H1 (cell line): Measurements from ENCODE around the gene TSPEAR. TPM values are rescaled to one million over a fixed set of nuclear protein-coding genes. Genes with fewer than 3 reads are reported as not detected.
A peak's percentile ranks its signal among the peaks of the same experiment; 100 is the strongest.

Source experiments
- CTCF ChIA-PET: fragments of 300-600 bp; sonication (Branson Sonifier 250); formaldehyde crosslinking; loops from one replicate; lab custom pipeline; 2021; ENCODE audit not compliant: partially characterized antibody; lab: Charles Lee
- POLR2A ChIA-PET: fragments of 300-600 bp; sonication (Branson Sonifier 250); formaldehyde crosslinking; loops from one replicate; lab custom pipeline; 2021; ENCODE audit warnings: inconsistent platforms; ENCODE audit not compliant: partially characterized antibody; lab: Charles Lee
- DNase-seq, 2 experiments: peaks; one replicate each; pipeline versions ENCODE4 v3.0.0 to v3.0.0-alpha.2; 2010 to 2022; ENCODE audit warnings: low spot score in 2 of 2, low read depth in 1 of 2, mixed read lengths in 1 of 2
- FAIRE-seq: peaks from 2 replicates; lab custom pipeline; 2011; peaks lifted over from hg19 to GRCh38; lab: Jason Lieb, UNC
- H2AFZ ChIP-seq: 2 replicates; pipeline ENCODE4 v1.8.1; 2012; ENCODE audit warnings: low read length, inconsistent platforms
- H2AK5ac ChIP-seq: 2 replicates; pipeline ENCODE4 v1.6.1; 2013; ENCODE audit warnings: low read depth, low read length
- H2BK120ac ChIP-seq: replicated peaks from 2 replicates; pipeline ENCODE3; 2013; ENCODE audit warnings: low read depth, low read length, inconsistent platforms
- H2BK12ac ChIP-seq: 2 replicates; pipeline ENCODE4 v1.6.1; 2013; ENCODE audit warnings: low read depth, low read length
- H2BK15ac ChIP-seq: 2 replicates; pipeline ENCODE4 v1.6.1; 2013; ENCODE audit warnings: low read length
- H2BK20ac ChIP-seq: 2 replicates; pipeline ENCODE4 v1.6.1; 2013; ENCODE audit warnings: low read length
- H2BK5ac ChIP-seq: 2 replicates; pipeline ENCODE4 v1.6.1; 2013; ENCODE audit warnings: low read depth, low read length
- H3K14ac ChIP-seq: 2 replicates; pipeline ENCODE4 v1.6.1; 2013; ENCODE audit warnings: inconsistent platforms; ENCODE audit not compliant: insufficient read length
- H3K18ac ChIP-seq: 2 replicates; pipeline ENCODE4 v1.6.1; 2013; ENCODE audit warnings: low read length; ENCODE audit errors: extremely low read depth
- H3K23ac ChIP-seq: 2 replicates; pipeline ENCODE4 v1.6.1; 2013; ENCODE audit warnings: inconsistent platforms; ENCODE audit not compliant: insufficient read length
- H3K23me2 ChIP-seq: 2 replicates; pipeline ENCODE4 v1.6.1; 2013; ENCODE audit warnings: low read depth, low read length
- H3K27ac ChIP-seq: 2 replicates; pipeline ENCODE4 v1.6.1; 2011; ENCODE audit warnings: low read depth, low read length, inconsistent platforms
- H3K27me3 ChIP-seq, 4 experiments: replicated peaks in 1 of 4; 1 replicate in 1 of 4; 2 replicates in 3 of 4; pipeline versions ENCODE4 v1.6.1 to v1.8.1; 2011 to 2013; ENCODE audit warnings: low read length in 3 of 4, mild to moderate bottlenecking in 3 of 4, inconsistent platforms in 2 of 4, mixed read lengths in 2 of 4, moderate library complexity in 1 of 4; ENCODE audit not compliant: control insufficient read depth in 3 of 4, insufficient read depth in 3 of 4; ENCODE audit errors: extremely low read depth in 1 of 4
- H3K36me3 ChIP-seq, 4 experiments: 2 replicates each; pipeline versions ENCODE4 v1.6.1 to v1.8.1; 2011 to 2013; ENCODE audit warnings: mild to moderate bottlenecking in 4 of 4, low read length in 3 of 4, moderate library complexity in 2 of 4, control low read depth in 1 of 4, inconsistent platforms in 1 of 4; ENCODE audit not compliant: insufficient read depth in 4 of 4, control insufficient read depth in 2 of 4
- H3K4ac ChIP-seq: replicated peaks from 2 replicates; pipeline ENCODE3; 2013; ENCODE audit warnings: low read length, low read depth, mixed read lengths, inconsistent platforms; ENCODE audit not compliant: insufficient read length
- H3K4me1 ChIP-seq, 4 experiments: replicated peaks in 1 of 4; 1 replicate in 1 of 4; 2 replicates in 3 of 4; pipeline versions ENCODE4 v1.6.1 to v1.8.1; 2011 to 2013; ENCODE audit warnings: low read length in 3 of 4, inconsistent platforms in 2 of 4, mixed read lengths in 1 of 4; ENCODE audit not compliant: insufficient read depth in 4 of 4, control insufficient read depth in 3 of 4
- H3K4me2 ChIP-seq, 2 experiments: 2 replicates each; pipeline versions ENCODE4 v1.6.1 to v1.8.1; 2011 to 2013; ENCODE audit warnings: low read depth in 2 of 2, low read length in 2 of 2, control low read depth in 1 of 2, inconsistent platforms in 1 of 2, mild to moderate bottlenecking in 1 of 2; ENCODE audit not compliant: insufficient read depth in 1 of 2
- H3K4me3 ChIP-seq, 4 experiments: fragments of 200-600, 300-600 bp in 1 of 4; sonication (generic), shearing (Covaris generic), sonication (Bioruptor Twin) in 1 of 4; 2 replicates each; pipeline versions ENCODE4 v1.5.1 to v1.8.1; 2011 to 2016; ENCODE audit warnings: low read length in 4 of 4, low read depth in 3 of 4, control low read depth in 2 of 4, inconsistent platforms in 2 of 4, mild to moderate bottlenecking in 2 of 4, mixed read lengths in 1 of 4, moderate library complexity in 1 of 4; ENCODE audit not compliant: insufficient read depth in 2 of 4; ENCODE audit errors: extremely low read depth in 1 of 4
- H3K56ac ChIP-seq: replicated peaks from 2 replicates; pipeline ENCODE3; 2013; ENCODE audit warnings: low read depth, mild to moderate bottlenecking, mixed read lengths, low read length, inconsistent platforms; ENCODE audit not compliant: insufficient read length
- H3K79me1 ChIP-seq: 2 replicates; pipeline ENCODE4 v1.6.1; 2013; ENCODE audit warnings: low read depth, low read length, control low read depth
- H3K79me2 ChIP-seq, 2 experiments: 2 replicates each; pipeline versions ENCODE4 v1.6.1 to v1.8.1; 2012 to 2013; ENCODE audit warnings: low read length in 2 of 2, mild to moderate bottlenecking in 2 of 2, inconsistent platforms in 1 of 2; ENCODE audit not compliant: insufficient read depth in 2 of 2, control insufficient read depth in 1 of 2
- H3K9ac ChIP-seq, 4 experiments: replicated peaks in 1 of 4; 1 replicate in 1 of 4; 2 replicates in 3 of 4; pipeline versions ENCODE4 v1.6.1 to v1.8.1; 2011 to 2013; ENCODE audit warnings: low read depth in 3 of 4, low read length in 3 of 4, control low read depth in 2 of 4, mild to moderate bottlenecking in 2 of 4, moderate library complexity in 2 of 4, inconsistent platforms in 1 of 4; ENCODE audit errors: extremely low read depth in 1 of 4
- H3K9me3 ChIP-seq, 2 experiments: 2 replicates each; pipeline versions ENCODE4 v1.6.1 to v1.8.1; 2012 to 2013; ENCODE audit warnings: mild to moderate bottlenecking in 2 of 2, moderate library complexity in 2 of 2, control low read depth in 1 of 2, inconsistent platforms in 1 of 2, low read depth in 1 of 2, low read length in 1 of 2, mixed read lengths in 1 of 2; ENCODE audit not compliant: insufficient read depth in 2 of 2
- H4K20me1 ChIP-seq, 2 experiments: replicated peaks in 1 of 2; 2 replicates each; pipeline versions ENCODE3 to v1.8.1; 2011 to 2013; ENCODE audit warnings: inconsistent platforms in 2 of 2, low read length in 2 of 2, mild to moderate bottlenecking in 1 of 2; ENCODE audit not compliant: insufficient read depth in 2 of 2, control insufficient read depth in 1 of 2
- H4K5ac ChIP-seq: 2 replicates; pipeline ENCODE4 v1.6.1; 2013; ENCODE audit warnings: low read length, low read depth, mixed read lengths, inconsistent platforms; ENCODE audit not compliant: insufficient read length
- H4K8ac ChIP-seq: 2 replicates; pipeline ENCODE4 v1.8.0; 2013; ENCODE audit warnings: mild to moderate bottlenecking, moderate library complexity, low read length, inconsistent platforms; ENCODE audit not compliant: insufficient read depth; ENCODE audit errors: extremely low read depth
- H4K91ac ChIP-seq: replicated peaks from 2 replicates; pipeline ENCODE3; 2013; ENCODE audit warnings: low read length, mixed read lengths, inconsistent platforms; ENCODE audit not compliant: insufficient read length
- E2F6 ChIP-seq: IDR thresholded peaks from 2 replicates; pipeline ENCODE4 v1.6.1; 2012; ENCODE audit warnings: inconsistent platforms
- GABPA ChIP-seq: IDR thresholded peaks from 2 replicates; pipeline ENCODE4 v1.6.1; 2011; ENCODE audit warnings: mild to moderate bottlenecking, low read length, moderate library complexity, borderline replicate concordance; ENCODE audit not compliant: insufficient read depth
- HDAC2 ChIP-seq, 2 experiments: fragments of 300-600 bp in 1 of 2; sonication (generic) in 1 of 2; IDR thresholded peaks; 2 replicates each; pipeline ENCODE4 v1.6.1; 2011 to 2012; ENCODE audit warnings: low read depth in 2 of 2, low read length in 2 of 2, mild to moderate bottlenecking in 2 of 2, moderate library complexity in 2 of 2, borderline replicate concordance in 1 of 2, inconsistent platforms in 1 of 2
- KDM5A ChIP-seq: fragments of 200-600 bp; IDR thresholded peaks from 2 replicates; pipeline ENCODE4 v1.7.1; 2012; ENCODE audit warnings: mild to moderate bottlenecking, low read length, inconsistent platforms, mixed read lengths
- RBBP5 ChIP-seq: IDR thresholded peaks from 2 replicates; pipeline ENCODE4 v1.7.1; 2012; ENCODE audit warnings: low read depth, mild to moderate bottlenecking, inconsistent platforms, low read length, moderate library complexity, borderline replicate concordance
- RXRA ChIP-seq: IDR thresholded peaks from 2 replicates; pipeline ENCODE4 v1.6.1; 2011; ENCODE audit warnings: low read depth, mild to moderate bottlenecking, low read length, moderate library complexity; ENCODE audit not compliant: insufficient read depth
- SIX5 ChIP-seq: IDR thresholded peaks from 2 replicates; pipeline ENCODE4 v1.6.1; 2011; ENCODE audit warnings: mild to moderate bottlenecking, low read depth, low read length
- TBP ChIP-seq: IDR thresholded peaks from 2 replicates; pipeline ENCODE4 v1.6.1; 2011; ENCODE audit warnings: low read depth, low read length, improper control_type of control experiment
- WGBS, 2 experiments: shearing (Covaris generic) in 1 of 2; methylation state at CpG; one replicate each; pipeline versions ENCODE4 v1.1.6 to v1.1.7; 2013 to 2015; ENCODE audit warnings: low lambda C conversion rate in 2 of 2, mixed read lengths in 2 of 2, inconsistent platforms in 1 of 2, low coverage in 1 of 2, missing lambda C conversion rate in 1 of 2; ENCODE audit not compliant: insufficient replicate concordance in 2 of 2, insufficient coverage in 1 of 2, insufficient read length in 1 of 2; ENCODE audit errors: extremely low coverage in 1 of 2, missing lambda C conversion rate in 1 of 2; 5-methylcytosine and 5-hydroxymethylcytosine counted together
- polyA plus RNA-seq, 7 experiments: library from polyadenylated mRNA; depleted of rRNA in 3 of 7; stranded (reverse) in 5 of 7; unstranded in 2 of 7; fragments of >200 nt in 5 of 7; fragments of 200-250 nt in 2 of 7; gene quantifications; 1 replicate in 5 of 7; 2 replicates in 1 of 7; 4 replicates in 1 of 7; pipeline versions ENCODE4 v1.2.1 to v1.2.3, GENCODE V29; 2011 to 2013; ENCODE audit warnings: missing spikeins in 2 of 7, mixed read lengths in 2 of 7
- total RNA-seq: library from RNA; stranded (reverse); fragmentation: NEBNext Ultra II Directional; extraction: Animal tissue kit (Norgen Biotek cat#: 25700); gene quantifications from 2 replicates; pipeline ENCODE4 v1.2.1, GENCODE V29; 2021
- TF ChIP-seq, protein P1 (sequence below), 3 experiments: IDR thresholded peaks; 1 replicate in 2 of 3; 2 replicates in 1 of 3; pipeline versions ENCODE4 v1.5.1 to v1.6.1; 2011; ENCODE audit warnings: low read length in 3 of 3, mild to moderate bottlenecking in 3 of 3, inconsistent platforms in 2 of 3, low read depth in 1 of 3, moderate library complexity in 1 of 3; ENCODE audit not compliant: insufficient read depth in 1 of 3; ENCODE audit errors: control extremely low read depth in 1 of 3

The TSPEAR gene
- total and polyA plus RNA-seq, 2 of the 8 experiments (the other 6 are each of a cell fraction or from before 2014, with no cell fraction given), result 0.58 to 0.89 TPM

GRCh38 chr21:44758141-44758561, 46.8 kb upstream of the TSPEAR start:
- Histone ChIP-seq H3K23ac (no peak overlapping the region), H2BK120ac (no peak overlapping the region), H3K79me1 (no peaks in the 10 kb centered on the region), H4K20me1 (no peaks in the 10 kb centered on the region), H2BK5ac (no peak overlapping the region), H3K4ac (no peak overlapping the region), H3K36me3 (no peaks in the 10 kb centered on the region), H2AK5ac (no peak overlapping the region), H3K4me2 (no peak overlapping the region), H3K56ac (no peak overlapping the region), H2BK15ac (0 out of 2 replicates have a peak overlapping the region, but pooled peaks have one; percentile 72), H2BK12ac (0 out of 2 replicates have a peak overlapping the region, but pooled peaks have one; percentile 75), H3K18ac (no peak overlapping the region), H2BK20ac (no peak overlapping the region), H3K14ac (no peak overlapping the region), H3K4me1 (peaks cover 0 to 19% (median 8%) of the 10 kb centered on the region in 4 experiments; a peak in 5 of 7 replicates), H3K23me2 (no peaks in the 10 kb centered on the region), H3K9ac (no peak overlapping the region), H3K79me2 (no peaks in the 10 kb centered on the region), H2AFZ (no peak overlapping the region), H4K8ac (peak overlapping the region; percentile 1; the same call in 1 of the 2 replicates), H3K27ac (no peak overlapping the region), H4K91ac (no peak overlapping the region), H3K4me3 (no peak overlapping the region), H4K5ac (no peak overlapping the region), H3K9me3 (peaks cover 0 to 6% of the 10 kb centered on the region in 2 experiments; a peak in 1 of 4 replicates), H3K27me3 (no peaks in the 10 kb centered on the region)
- ChIA-PET CTCF (interaction anchor here (0.7 to 3.4 kb wide), 11 partner anchors 9 to 160 kb away, joined by 3 to 16 read pairs (median 4); no protein-coding TSS in a partner anchor), POLR2A (interaction anchor here (0.9 to 1.1 kb wide), 2 partner anchors 11 to 43 kb away, joined by 3 to 4 read pairs; no protein-coding TSS in a partner anchor)
- 90% methylated on average over 8 of the region's 8 CpGs; no CpG with 5 or more reads in 1 of the 2 experiments for WGBS, 2 experiments
- DNase-seq (no peak), FAIRE-seq (no peak)
- TF ChIP-seq TBP (no peak), HDAC2 (IDR thresholded peaks at IDR 0.05; ENCODE audit: borderline replicate concordance in 1 of 2, low read depth in 2 of 2, low read length in 2 of 2) (no peak), SIX5 (no peak), E2F6 (no peak), GABPA (no peak), RXRA (no peak), KDM5A (no peak), RBBP5 (no peak)
- TF ChIP-seq, protein P1, sequence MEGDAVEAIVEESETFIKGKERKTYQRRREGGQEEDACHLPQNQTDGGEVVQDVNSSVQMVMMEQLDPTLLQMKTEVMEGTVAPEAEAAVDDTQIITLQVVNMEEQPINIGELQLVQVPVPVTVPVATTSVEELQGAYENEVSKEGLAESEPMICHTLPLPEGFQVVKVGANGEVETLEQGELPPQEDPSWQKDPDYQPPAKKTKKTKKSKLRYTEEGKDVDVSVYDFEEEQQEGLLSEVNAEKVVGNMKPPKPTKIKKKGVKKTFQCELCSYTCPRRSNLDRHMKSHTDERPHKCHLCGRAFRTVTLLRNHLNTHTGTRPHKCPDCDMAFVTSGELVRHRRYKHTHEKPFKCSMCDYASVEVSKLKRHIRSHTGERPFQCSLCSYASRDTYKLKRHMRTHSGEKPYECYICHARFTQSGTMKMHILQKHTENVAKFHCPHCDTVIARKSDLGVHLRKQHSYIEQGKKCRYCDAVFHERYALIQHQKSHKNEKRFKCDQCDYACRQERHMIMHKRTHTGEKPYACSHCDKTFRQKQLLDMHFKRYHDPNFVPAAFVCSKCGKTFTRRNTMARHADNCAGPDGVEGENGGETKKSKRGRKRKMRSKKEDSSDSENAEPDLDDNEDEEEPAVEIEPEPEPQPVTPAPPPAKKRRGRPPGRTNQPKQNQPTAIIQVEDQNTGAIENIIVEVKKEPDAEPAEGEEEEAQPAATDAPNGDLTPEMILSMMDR (IDR thresholded peaks at IDR 0.05; ENCODE audit: control extremely low read depth in 1 of 3, insufficient read depth in 1 of 3, low read depth in 1 of 3, low read length in 3 of 3), result no peak
